IMR-90 (cell line): Measurements from ENCODE around the gene DPP10.

Source experiments
- BHLHE40 ChIP-seq: fragments of 150-350 bp; IDR thresholded peaks from 2 replicates; pipeline ENCODE4 v1.6.1; 2016; ENCODE audit warnings: mild to moderate bottlenecking, low read depth, low read length
- CEBPB ChIP-seq: IDR thresholded peaks from 2 replicates; pipeline ENCODE4 v1.6.1; 2012; ENCODE audit warnings: low read depth, low read length, improper control_type of control experiment
- CHD1 ChIP-seq: IDR thresholded peaks from 2 replicates; pipeline ENCODE4 v1.6.1; 2012; ENCODE audit warnings: low read depth, low read length, improper control_type of control experiment
- CTCF ChIP-seq: conservative IDR thresholded peaks from 2 replicates; pipeline ENCODE4 v1.5.1; 2012; ENCODE audit warnings: mild to moderate bottlenecking, low read depth, low read length, improper control_type of control experiment
- FOS ChIP-seq: fragments of 150-350 bp; IDR thresholded peaks from 2 replicates; pipeline ENCODE4 v1.6.1; 2016; ENCODE audit warnings: low read depth, low read length
- MAFK ChIP-seq: IDR thresholded peaks from 2 replicates; pipeline ENCODE4 v1.6.1; 2012; ENCODE audit warnings: low read depth, low read length, improper control_type of control experiment
- MAZ ChIP-seq: IDR thresholded peaks from 2 replicates; pipeline ENCODE4 v1.6.1; 2012; ENCODE audit warnings: low read depth, mild to moderate bottlenecking, low read length, improper control_type of control experiment, moderate library complexity, borderline replicate concordance
- MXI1 ChIP-seq: IDR thresholded peaks from 2 replicates; pipeline ENCODE4 v1.6.1; 2012; ENCODE audit warnings: low read depth, mild to moderate bottlenecking, low read length, moderate library complexity, borderline replicate concordance
- POLR2A ChIP-seq: IDR thresholded peaks from 2 replicates; pipeline ENCODE4 v1.6.1; 2012; ENCODE audit warnings: mild to moderate bottlenecking, low read depth, low read length
- RAD21 ChIP-seq: IDR thresholded peaks from 2 replicates; pipeline ENCODE4 v1.6.1; 2012; ENCODE audit warnings: low read length, improper control_type of control experiment
- RCOR1 ChIP-seq: IDR thresholded peaks from 2 replicates; pipeline ENCODE4 v1.6.1; 2012; ENCODE audit warnings: mild to moderate bottlenecking, low read length, improper control_type of control experiment; ENCODE audit not compliant: insufficient replicate concordance
- RFX5 ChIP-seq: IDR thresholded peaks from 2 replicates; pipeline ENCODE4 v1.8.0; 2012; ENCODE audit warnings: low read depth, mild to moderate bottlenecking, low read length, moderate library complexity
- SMC3 ChIP-seq: fragments of 150-350 bp; IDR thresholded peaks from 2 replicates; pipeline ENCODE4 v1.6.1; 2016; ENCODE audit warnings: low read depth, mild to moderate bottlenecking, antibody characterized with exemption, low read length, moderate library complexity
- USF2 ChIP-seq: fragments of 150-350 bp; IDR thresholded peaks from 2 replicates; pipeline ENCODE4 v1.6.1; 2017; ENCODE audit warnings: mild to moderate bottlenecking, antibody characterized with exemption, low read length, low read depth

- no peak for TF ChIP-seq CEBPB
- TF ChIP-seq CTCF = no peak
- TF ChIP-seq POLR2A = no peak
- TF ChIP-seq RAD21 = no peak
- TF ChIP-seq MXI1 = no peak
- no peak for TF ChIP-seq MAFK
- no peak for TF ChIP-seq SMC3
- TF ChIP-seq RCOR1 = no peak
- no peak for TF ChIP-seq MAZ
- TF ChIP-seq BHLHE40 = no peak
- no peak for TF ChIP-seq USF2
- no peak for TF ChIP-seq FOS
- TF ChIP-seq RFX5 = no peak
- no peak for TF ChIP-seq CHD1
Observed at GRCh38 chr2:115277366-115277765, 834.9 kb downstream of the DPP10 start.
